Activated CD4-positive, CD25-positive, alpha-beta regulatory T cell (primary cell): Measurements from ENCODE around the gene DMD.
"Not testable (repeated sequence)": the region's sequence is repeated elsewhere in the genome, so short reads cannot be mapped to it uniquely, and the experiment has no call there.

Experiments used
- DNase-seq, 4 experiments: peaks; one replicate each; lab custom pipeline; 2025; lab: John Stamatoyannopoulos, UW

DMD gene

GRCh38 chrX:32016195-32016594, 1195.2 kb downstream of the DMD start:
- no peak for DNase-seq

GRCh38 chrX:32010948-32011347, 1200.4 kb downstream of the DMD start:
- no peak for DNase-seq

DNA sequence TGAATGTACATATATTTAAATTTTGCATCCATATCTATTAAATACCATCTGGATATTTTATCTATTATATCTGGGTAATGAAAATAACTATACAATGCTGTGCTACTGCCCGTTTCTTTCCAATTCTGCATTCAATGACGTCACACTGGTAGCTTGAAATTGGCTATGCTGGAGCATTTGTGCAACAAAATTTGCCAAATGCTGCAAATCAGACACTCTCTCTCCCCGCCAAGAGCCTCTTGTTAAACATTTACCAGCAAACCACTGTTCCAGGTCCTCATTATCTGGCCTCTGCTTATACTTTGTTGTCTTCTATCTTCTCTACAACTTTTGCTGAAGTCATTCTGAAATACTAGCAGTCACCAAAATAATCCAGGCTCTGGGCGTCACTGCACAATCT, 1201.1 kb downstream of the DMD start:
- DNase-seq, result no peak

DNA sequence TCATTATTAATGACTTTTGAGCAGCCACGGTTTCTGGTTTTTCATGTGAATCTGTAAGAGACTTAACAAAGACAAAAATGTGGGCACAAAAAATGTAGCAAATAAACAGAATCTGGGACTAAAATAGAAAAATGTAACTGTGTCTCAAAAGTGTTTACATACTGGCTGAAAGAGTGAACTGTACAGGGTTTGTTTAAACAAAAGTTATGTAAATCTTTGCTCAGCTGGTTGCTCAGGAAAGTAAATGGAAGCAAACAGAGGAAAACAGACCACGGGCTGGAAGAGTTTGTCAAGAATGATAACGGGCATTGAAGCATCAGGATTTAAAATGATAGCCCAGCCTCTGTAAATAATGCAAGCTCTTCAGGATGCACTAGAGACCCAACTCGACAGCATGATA, 1217.7 kb downstream of the DMD start:
- DNase-seq, result no peak

GRCh38 chrX:31988975-31989374, 1222.4 kb downstream of the DMD start:
- DNase-seq, result no peak

GRCh38 chrX:31981546-31982062, 1229.7 kb downstream of the DMD start:
- DNase-seq, result no peak

GRCh38 chrX:31969714-31970113, 1241.6 kb downstream of the DMD start:
- no peak for DNase-seq

- no peak for DNase-seq
These were observed 1249.1 kb downstream of the DMD start for GRCh38 chrX:31962256-31962655.

- DNase-seq, result no peak
These were observed 1276.4 kb downstream of the DMD start for GRCh38 chrX:31934842-31935370.

- DNase-seq, result no peak
These were observed 1277.3 kb downstream of the DMD start for GRCh38 chrX:31934015-31934414.

- DNase-seq, result no peak
These were observed 1278.6 kb downstream of the DMD start for GRCh38 chrX:31932769-31933168.

- not testable (repeated sequence) for DNase-seq
These were observed 1279.0 kb downstream of the DMD start for GRCh38 chrX:31932320-31932719.

DNA sequence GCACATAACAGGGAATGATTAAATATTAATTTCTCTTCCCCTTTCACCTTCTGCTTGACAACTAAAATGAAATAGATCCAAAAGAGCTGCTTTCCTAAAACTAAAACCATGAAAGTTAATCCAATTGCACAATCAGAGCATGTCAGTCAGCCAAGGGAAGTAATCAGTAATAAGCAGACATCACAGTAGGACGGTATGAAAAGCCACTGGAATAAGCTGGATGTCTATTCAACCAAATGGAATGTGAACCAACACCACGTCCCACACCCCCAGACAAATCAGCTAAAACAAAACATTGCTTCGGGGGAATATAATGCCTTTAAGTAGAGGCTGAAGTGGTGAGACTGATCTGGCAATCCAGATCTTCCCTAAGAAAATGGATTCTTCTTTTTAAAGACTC, 1280.1 kb downstream of the DMD start:
- no peak for DNase-seq

GRCh38 chrX:31929366-31929765, 1282.0 kb downstream of the DMD start:
- no peak for DNase-seq

DNA sequence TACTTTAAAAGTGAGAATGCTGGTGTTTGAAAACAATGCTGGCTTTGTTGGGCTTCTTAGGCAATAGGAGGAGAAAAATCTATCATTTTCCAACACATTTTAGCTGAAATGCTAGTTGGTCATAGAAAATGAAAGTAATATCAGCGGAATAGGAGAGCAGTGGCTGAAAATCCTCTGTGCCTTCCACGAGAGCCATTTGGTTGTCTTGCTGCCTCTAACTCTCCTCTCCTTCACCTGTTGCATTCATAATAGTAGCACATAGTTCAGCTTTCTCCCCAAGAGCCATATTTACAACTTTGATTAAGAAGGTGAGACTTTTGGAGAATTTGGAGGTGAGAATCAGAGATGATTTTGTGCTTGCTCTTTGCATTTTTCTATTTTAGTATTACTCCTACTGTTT, 1290.1 kb downstream of the DMD start:
- DNase-seq, result no peak

DNA sequence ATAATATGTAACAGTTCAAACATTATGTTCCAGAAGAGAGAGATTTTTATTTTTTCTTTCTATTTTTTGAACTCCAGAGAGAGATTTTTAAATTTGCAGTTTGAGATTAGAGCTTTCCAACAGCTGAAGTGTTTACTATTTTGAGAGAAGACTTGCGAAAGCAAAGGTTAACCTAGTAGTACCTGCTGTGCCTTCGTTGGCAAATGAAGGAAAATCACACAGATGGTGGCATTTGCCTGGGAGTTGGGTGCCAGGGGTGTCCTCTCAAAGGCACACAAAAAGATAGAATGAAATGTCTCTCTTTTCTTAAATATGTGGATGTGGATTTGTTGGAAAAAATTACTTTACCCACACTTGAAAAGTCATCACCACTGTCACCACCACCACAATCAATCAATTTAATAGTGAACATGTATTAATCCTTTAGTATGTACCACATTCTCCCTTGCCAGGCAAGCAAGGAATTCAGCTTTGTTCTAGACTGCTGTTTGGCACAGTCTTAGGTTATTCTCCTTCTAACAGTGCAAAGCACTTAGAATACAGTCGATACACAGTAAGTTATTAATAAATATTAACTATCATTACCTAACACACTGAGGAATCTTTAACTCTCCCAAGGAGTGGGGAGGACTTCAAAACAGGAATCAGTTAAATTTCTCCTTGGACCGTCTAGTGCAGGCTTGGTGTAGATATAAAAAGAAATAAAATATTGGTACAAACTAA, 1301.3 kb downstream of the DMD start:
- no peak for DNase-seq

- DNase-seq, result no peak
These were observed 1317.2 kb downstream of the DMD start for GRCh38 chrX:31894152-31894551.

DNA sequence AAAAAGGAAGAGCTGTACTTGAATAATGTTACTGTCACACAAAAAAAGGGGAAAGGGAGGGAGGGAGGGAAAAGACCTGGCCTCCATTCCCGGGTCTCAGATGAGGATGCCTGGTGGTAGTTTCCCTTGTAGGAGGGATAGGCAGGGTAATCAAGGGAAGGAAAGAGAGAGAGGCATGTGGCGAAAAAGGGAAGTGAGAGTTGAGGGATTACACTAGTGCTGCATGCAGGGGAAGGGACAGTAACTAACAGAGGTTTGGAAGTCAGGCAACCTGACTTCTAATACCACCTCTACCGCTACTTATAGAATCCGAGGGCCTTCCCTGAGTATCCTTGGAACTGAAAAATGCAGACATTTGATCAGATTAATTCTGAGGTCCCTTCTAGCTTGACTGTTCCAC, 1317.8 kb downstream of the DMD start:
- no peak for DNase-seq

DNA sequence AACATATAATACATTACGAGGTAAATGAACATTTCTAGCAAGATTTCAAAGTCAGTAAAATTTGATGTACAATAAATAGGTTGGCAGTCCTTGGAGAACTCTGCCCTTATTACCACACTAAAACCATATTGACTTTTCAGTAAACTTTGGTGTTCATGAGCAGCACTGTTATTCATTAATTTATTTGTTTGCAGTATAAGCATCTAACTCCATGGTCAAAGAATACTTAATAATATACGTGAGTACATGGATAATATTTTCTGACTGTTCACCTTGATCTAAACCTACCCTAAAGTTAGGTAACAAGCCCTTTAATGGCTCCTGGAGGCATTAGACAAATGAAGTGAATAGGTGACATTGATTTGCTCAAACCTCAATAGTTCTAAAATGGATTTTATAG, 1322.3 kb downstream of the DMD start:
- DNase-seq, result no peak

GRCh38 chrX:31884535-31884934, 1326.8 kb downstream of the DMD start:
- no peak for DNase-seq

- DNase-seq, result no peak
These were observed 1339.3 kb downstream of the DMD start for GRCh38 chrX:31872007-31872406.

DNA sequence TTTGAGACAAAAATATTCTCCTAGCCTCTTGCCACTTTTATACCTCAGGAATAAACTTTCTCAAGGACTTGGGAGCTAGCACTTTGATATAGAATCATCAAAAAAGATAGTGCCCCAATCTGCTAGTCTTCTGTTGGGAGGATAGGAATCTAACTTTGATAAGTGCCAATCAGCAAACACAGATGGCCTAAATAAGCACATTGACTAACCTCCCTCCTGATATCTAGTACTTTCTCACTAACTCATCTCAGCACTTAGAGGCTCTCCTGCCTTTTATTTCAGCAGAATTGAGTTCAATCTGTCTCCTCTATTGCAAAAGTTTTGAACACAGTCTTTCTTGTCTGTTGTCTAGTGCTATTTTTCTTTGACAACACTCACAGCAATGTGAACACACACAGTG, 1341.1 kb downstream of the DMD start:
- no peak for DNase-seq

DNA sequence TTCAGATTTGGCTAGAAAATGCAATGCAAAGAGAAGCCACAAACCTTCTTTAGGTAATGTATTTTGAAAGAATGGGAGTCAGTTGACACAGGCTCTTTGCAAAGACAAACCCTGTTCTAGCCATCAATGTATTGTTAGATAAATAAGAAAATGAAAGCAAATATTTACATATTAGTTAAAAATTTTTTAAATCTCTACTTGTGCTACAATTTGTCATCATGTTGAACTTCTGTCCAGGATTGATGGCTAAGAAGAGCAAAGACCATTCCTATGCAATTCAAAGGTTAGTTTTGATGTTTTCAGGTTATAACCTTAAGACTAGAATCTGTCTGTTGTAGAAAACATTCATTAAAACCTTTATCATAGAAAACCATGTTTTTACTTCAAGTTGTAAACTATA, 1350.7 kb downstream of the DMD start:
- DNase-seq, result no peak

DNA sequence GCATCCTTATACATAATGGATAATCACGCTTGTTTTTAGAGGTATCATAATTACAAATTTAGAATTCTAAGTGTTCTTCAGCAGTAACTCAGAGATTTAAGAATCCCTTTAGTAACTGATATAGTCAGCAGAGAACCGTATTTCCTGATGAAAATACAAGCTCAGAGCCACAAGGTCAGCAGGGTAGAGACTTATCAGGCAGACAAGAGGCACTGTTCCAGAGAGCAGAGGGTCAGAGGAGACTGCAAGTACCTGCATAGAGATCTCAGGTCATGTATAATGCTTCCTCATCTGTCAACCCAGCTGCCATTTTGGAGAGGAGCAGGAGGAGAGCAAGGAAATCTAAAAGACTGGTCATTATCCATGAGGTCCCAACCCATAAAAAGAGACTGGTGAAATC, 1352.4 kb downstream of the DMD start:
- DNase-seq, result no peak
